ENCODE measurements around the gene RBM38.
A peak's percentile ranks its signal among the peaks of the same experiment; 100 is the strongest.

The RBM38 gene

DNA sequence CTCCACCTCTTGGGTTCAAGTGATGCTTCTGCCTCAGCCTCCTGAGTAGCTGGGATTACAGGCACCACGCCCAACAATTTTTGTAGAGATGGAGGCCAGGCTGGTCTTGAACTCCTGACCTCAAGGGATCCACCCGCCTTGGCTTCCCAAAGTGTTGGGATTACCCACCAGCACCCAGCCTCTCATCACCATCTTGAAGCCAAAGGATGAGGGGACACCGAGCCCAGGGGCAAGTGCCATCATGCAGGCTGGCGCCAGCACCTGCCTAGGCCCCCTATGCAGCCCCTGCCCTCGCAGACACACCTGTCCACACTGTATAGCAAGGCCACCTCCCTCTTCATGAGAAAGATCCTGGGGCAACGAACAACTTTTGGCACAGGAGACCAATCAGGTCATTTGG, 5.3 kb upstream of the RBM38 start:
- DNase-seq (ENCODE audit: low read depth in 2 of 2): no peak
- TF ChIP-seq CTCF (IDR thresholded peaks at IDR 0.05; ENCODE audit: low read depth, low read length): no peak

DNA sequence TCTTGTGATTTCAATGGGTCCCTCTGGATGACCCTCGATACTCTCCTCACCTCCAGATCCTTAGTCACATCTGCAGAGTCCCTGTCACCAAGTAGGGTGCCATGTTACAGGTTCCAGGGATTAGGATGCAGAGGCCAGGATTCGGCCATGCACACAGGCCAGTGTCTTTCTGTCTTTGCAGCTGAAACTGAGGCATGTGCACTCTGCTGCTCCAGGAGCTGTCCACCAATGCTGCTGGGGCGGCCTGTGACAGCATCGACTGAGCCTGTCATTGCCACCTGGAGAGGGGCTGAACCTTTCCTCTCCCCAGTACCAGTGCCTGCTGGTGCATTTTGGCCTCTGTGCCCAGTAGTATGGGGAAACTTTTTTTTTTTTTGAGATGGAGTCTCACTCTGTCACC, 4.4 kb upstream of the RBM38 start:
- no peak for TF ChIP-seq CTCF (IDR thresholded peaks at IDR 0.05; ENCODE audit: low read depth, low read length)
- DNase-seq (ENCODE audit: low read depth in 2 of 2): no peak
- H3K4me3 ChIP-seq (replicated peaks in 1 of 2; ENCODE audit: low read depth in 2 of 2, low read length in 2 of 2): no peak overlapping the region

More for the DNA sequence above, 5.3 kb upstream of the RBM38 start:
- no peak overlapping the region for H3K4me3 ChIP-seq (replicated peaks in 1 of 2; ENCODE audit: low read depth in 2 of 2, low read length in 2 of 2)

DNA sequence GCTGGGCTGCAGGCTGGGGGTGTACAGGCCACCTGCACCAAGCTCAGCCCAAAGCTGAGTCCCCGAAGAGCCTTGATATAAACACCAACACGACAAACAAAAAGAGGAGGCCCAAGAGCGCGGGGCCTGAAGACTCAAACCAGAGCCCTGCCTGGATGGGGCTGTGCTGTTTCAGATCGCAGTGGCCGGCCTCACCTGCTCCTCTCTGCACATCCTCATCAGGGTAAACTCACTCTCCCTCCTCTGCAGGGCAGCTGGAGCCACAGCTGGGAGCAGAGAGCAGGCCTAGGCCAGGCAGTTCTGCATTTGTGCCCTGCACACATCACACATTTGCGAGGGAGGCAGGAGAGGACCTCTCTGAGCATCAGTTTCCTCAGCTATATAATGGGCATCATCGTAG, 3.7 kb upstream of the RBM38 start:
- DNase-seq (ENCODE audit: low read depth in 2 of 2): no peak
- TF ChIP-seq CTCF (IDR thresholded peaks at IDR 0.05; ENCODE audit: low read depth, low read length): no peak
- H3K4me3 ChIP-seq (replicated peaks in 1 of 2; ENCODE audit: low read depth in 2 of 2, low read length in 2 of 2): no peak overlapping the region

GRCh38 chr20:57387945-57388371, 3.2 kb upstream of the RBM38 start:
- DNase-seq (ENCODE audit: low read depth in 2 of 2): no peak
- no peak for TF ChIP-seq CTCF (IDR thresholded peaks at IDR 0.05; ENCODE audit: low read depth, low read length)
- no peak overlapping the region for H3K4me3 ChIP-seq (replicated peaks in 1 of 2; ENCODE audit: low read depth in 2 of 2, low read length in 2 of 2)

- DNase-seq (ENCODE audit: low read depth in 2 of 2): peak; percentile 56 to 79
- H3K4me3 ChIP-seq (replicated peaks in 1 of 2; ENCODE audit: low read depth in 2 of 2, low read length in 2 of 2): no peak overlapping the region
- peak; percentile 17 for TF ChIP-seq CTCF (IDR thresholded peaks at IDR 0.05; ENCODE audit: low read depth, low read length)
Measured at GRCh38 chr20:57388953-57389694, 2.1 kb upstream of the RBM38 start.

DNA sequence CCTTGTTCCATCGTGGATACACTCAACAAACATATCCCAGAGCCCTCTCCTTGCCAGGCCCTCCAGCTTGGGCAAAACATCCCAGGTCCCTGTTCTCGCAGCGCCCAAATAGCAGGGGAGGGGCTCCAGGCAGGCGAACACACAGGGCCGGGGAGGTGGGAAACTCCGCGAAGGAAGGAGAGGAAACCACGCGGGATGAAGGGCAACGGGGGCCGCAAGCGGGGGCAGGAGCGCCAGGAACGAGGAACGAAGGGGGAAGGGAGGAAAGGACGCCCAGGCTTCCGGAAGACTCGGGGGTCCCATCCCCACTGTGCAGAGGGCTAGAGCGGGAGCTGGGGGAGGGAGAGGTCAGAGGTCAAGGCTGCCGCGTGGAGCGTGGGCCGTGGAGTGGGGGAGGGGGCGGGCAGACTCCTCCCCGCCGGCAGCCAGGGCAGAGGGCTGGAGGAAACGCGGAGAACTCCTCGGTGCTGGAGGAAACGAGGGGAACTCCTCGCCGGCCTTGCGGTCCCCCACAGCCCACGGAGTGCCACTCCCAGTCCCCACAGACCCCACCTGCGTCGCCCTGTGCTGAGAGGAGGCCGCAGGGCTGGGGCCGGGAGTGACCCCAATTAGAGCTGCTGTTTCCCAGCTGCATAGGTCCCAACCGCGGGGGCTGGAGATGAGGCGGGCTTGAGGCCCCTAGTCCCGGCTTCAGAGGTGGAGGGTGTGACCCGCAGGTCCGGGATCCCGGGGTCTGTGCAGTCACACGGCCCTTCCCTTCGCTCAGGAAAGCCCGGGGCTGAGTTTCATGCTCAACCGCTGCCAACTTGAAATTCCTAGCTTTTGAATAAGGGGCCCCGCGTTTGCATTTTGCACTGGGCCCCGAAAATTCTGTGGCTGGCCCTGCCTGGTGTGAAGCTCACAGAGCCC, 1.2 kb upstream of the RBM38 start:
- H3K4me3 ChIP-seq (replicated peaks in 1 of 2; ENCODE audit: low read depth in 2 of 2, low read length in 2 of 2): no peak overlapping the region
- no peak for TF ChIP-seq CTCF (IDR thresholded peaks at IDR 0.05; ENCODE audit: low read depth, low read length)
- DNase-seq (ENCODE audit: low read depth in 2 of 2): no peak

Data from cardiac fibroblast (primary cell).